HG02973 (cell line): ENCODE results near the gene IL17REL.
"Not testable (repeated sequence)": the region's sequence is repeated elsewhere in the genome, so short reads cannot be mapped to it uniquely, and the experiment has no call there.

Experiments
- ATAC-seq: cut with Tn5 transposase; IDR thresholded peaks from one replicate; pipeline ENCODE4 v1.9.1; 2021; ENCODE audit warnings: moderate library complexity; ENCODE audit not compliant: unreplicated experiment

The IL17REL gene

DNA sequence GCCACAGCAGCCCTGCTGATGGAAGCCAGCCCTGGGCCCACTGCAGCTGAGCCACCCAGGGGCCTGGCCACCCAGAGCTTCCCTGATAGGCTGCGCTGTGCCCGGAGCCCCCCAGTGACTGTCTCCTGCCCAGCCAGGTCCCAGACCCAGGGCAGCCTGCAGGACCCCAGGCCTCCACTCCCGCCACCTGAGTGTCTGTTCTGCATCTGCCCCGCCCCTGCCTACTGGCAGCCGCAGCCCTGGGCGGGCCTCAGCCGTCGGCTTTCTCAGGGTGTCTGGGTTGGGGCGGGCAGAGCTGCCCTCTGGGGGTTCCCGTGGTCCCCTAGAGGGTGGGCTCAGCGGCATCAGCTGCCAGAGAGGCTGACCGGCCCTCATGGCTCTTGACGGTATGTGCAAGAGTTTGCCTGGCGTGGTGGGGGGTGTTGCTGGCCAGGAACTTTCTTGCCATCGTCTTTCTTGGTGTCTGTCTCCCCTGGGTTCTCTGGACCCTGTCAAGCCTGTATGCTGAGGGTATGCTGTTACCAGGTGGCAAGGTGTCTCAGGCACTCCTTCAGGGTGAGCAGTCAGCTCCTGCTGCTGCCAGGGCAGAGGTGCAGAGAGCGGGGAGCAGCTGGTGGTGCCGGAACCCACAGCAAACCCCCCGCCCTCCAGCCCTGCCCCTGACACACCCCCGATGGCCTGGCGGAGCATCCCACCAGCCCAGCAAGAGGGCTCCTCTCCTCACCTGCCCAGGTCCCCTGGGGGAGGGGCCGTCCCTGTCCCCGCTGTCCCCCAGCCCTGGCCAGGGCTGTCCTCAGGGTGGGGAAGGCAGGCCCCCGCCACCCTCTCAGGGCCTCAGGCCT is 64.2 kb downstream of the IL17REL start:
- no peak for ATAC-seq

GRCh38 chr22:49947296-49947622 is 65.3 kb downstream of the IL17REL start:
- no peak for ATAC-seq

GRCh38 chr22:49946612-49947295 is 65.8 kb downstream of the IL17REL start:
- ATAC-seq = no peak

DNA sequence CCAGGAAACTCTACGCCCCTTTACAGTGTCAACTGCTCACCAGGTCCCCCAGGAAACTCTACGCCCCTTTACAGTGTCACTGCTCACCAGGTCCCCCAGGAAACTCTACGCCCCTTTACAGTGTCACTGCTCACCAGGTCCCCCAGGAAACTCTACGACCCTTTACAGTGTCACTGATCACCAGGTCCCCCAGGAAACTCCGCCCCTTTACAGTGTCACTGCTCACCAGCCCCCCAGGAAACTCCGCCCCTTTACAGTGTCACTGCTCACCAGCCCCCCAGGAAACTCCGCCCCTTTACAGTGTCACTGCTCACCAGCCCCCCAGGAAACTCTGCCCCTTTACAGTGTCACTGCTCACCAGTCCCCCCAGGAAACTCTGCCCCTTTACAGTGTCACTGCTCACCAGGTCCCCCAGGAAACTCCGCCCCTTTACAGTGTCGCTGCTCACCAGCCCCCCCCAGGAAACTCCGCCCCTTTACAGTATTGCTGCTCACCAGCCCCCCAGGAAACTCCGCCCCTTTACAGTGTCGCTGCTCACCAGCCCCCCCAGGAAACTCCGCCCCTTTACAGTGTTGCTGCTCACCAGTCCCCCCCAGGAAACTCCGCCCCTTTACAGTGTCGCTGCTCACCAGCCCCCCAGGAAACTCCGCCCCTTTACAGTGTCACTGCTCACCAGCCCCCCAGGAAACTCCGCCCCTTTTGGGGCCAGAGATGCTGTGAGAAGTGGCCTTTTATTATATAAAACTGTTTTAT is 67.3 kb downstream of the IL17REL start:
- ATAC-seq = not testable (repeated sequence)
